DLD1 (cell line): ENCODE measurements around the gene UBE2B.
"Not testable (repeated sequence)": the region's sequence is repeated elsewhere in the genome, so short reads cannot be mapped to it uniquely, and the experiment has no call there.

Experiments used
- in situ Hi-C: cut with HindIII; loops from 2 replicates; pipeline ENCODE4 v1.10.0; 2017; ENCODE audit warnings: low sequenced_read_pairs

UBE2B gene

DNA sequence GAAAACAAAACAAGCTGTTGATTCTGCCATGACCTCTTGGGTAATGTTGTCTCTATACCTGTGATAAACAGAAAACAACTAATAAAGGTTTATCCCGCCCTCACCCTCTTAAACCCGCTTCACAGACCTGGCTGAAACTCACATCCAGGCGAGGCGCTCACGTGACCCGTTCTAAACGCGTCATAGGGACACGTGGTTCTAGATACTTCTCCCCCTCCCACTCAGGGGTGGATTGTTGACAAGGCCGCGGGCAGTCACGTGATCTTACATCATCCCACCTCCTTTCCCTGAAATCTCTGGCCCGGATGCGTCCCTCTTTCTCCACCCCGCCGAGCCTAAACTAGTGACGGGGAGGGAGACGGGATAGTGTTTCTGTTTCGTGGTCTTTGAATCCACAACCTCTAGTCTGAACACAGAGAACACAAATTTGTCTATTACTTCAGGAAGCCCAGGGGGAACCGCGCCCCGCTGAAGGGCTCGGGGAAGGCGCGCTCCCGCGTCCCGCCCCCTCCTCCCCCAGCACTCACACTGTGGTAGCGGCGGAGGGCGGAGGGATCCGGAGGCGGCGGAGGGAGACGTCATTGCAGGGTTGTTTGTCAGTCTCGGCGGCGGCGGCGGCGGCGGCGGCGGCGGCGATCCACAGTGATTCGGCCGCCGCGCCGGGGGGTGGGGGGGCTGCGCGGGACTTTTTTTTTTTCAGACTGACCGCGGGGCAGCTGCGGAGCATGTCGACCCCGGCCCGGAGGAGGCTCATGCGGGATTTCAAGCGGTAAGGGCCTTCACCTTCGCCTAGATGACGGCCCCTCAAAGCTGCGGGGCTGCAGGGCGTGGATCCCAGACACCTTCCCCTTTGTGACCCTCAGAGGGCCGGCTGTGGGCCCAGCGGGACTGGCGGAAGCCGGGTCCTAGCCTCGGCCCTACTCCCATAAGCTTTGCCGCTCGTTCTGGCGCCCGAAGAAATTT, at the start of gene UBE2B:
TSS of gene UBE2B (plus strand) at position 699 of the 963 bp plus-strand sequence. CDS start at position 726, 27 bp downstream.
- in situ Hi-C loops, result no loop called here

GRCh38 chr5:134327327-134327726, 44.0 kb upstream of the UBE2B start:
- in situ Hi-C loops, result no loop called here

DNA sequence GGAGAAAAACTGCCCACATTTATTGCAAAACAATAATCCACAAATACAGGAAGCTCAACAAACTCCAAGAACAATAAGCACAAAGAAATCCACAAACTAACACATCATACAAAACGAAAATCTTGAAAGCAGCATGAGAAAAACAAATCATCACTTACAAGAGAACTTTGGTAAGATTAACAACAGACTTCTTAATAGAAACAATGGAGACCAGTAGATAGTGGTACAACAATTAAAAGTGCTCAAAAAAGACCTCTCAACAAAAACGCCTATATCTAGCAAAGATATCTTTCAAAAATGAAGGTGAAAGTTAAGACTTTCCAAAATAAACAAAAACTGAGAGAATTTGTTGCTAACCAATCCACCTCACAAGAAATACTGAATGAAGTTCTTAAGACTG, 42.8 kb upstream of the UBE2B start:
- in situ Hi-C loops, result no loop called here

DNA sequence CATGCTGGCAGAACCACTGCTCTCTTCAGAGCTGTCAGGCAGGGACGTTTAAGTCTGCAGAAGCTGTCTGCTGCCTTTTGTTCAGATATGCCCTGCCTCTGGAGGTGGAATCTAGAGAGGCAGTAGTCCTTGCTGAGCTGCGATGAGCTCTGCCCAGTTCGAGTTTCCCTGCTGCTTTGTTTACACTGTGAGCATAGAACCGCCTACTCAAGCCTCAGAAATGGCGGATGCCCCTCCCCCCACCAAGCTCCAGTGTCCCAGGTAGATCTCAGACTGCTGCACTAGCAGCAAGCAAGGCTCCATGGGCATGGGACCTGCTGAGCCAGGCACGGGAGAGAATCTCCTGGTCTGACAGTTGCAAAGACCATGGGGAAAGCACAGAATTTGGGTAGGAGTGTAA, 34.5 kb upstream of the UBE2B start:
- in situ Hi-C loops, result not testable (repeated sequence)

DNA sequence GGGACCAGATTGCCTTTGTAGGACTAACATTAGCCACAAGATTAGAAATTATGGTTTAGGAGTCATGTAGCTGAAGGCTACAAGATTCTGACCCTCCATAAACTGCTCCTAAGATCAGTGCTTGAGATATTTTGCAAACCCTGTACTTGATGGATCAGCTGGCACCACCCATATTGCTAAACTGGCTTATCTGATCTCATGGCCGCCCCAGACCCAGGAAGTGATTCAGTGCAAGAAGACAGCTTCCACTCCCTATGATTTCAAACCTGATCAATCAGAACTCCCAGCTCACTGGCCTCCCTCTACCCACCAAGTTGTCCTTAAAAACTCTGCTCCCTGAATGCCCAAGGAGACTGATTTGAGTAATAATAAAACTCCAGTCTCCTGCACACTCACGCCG, 27.9 kb upstream of the UBE2B start:
- in situ Hi-C loops, result not testable (repeated sequence)

DNA sequence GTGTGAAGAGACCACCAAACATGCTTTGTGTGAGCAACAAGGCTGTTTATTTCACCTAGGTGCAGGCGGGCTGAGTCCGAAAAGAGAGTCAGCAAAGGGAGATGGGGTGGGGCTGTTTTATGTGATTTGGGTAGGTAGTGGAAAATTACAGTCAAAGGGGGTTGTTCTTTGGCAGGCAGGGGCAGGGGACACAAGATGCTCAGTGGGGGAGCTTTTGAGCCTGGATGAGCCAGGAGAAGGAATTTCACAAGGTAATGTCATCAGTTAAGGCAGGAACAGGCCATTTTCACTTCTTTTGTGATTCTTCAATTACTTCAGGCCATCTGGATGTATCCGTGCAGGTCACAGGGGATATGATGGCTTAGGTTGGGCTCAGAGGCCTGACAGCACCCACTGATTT, 25.9 kb upstream of the UBE2B start:
- in situ Hi-C loops, result not testable (repeated sequence)

GRCh38 chr5:134345996-134346395, 25.4 kb upstream of the UBE2B start:
- in situ Hi-C loops, result no loop called here

DNA sequence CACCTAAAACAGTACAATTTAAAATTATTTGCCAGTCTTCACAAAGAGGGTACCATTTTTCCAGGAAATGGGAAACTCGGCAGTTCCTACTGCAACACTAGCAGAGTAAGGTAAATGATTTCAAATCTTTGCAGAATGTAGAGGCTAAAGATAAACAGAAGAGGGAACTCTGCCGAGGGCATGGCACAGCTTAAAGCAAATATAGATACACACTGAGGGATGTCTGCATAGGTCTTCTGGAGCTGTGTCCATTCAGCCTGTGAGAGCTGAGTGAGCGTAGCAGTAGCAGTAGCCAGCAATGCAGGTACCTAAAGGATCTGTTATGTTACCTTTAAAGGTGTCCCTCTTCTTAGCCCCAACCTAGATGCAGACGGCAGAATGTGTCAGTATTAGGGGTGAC, 21.9 kb upstream of the UBE2B start:
- in situ Hi-C loops, result no loop called here

DNA sequence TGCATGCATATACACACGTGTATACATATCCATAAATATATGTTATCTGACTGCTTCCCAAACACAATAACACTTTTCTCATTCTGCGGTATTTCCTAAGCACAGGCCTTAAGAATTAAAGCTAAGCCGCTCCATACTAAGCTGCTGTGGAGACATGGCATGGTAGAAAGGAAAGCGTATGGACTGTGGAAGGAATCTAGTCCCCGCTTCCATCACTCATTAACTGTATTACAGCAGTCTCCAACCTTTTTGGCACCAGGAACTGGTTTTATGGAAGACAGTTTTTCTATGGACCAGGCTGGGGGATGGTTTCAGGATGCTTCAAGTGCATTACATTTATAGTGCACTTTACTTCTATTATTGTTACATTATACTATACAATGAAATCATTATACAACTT, 15.7 kb upstream of the UBE2B start:
- in situ Hi-C loops, result no loop called here

GRCh38 chr5:134365604-134366003, 5.8 kb upstream of the UBE2B start:
- in situ Hi-C loops, result no loop called here

DNA sequence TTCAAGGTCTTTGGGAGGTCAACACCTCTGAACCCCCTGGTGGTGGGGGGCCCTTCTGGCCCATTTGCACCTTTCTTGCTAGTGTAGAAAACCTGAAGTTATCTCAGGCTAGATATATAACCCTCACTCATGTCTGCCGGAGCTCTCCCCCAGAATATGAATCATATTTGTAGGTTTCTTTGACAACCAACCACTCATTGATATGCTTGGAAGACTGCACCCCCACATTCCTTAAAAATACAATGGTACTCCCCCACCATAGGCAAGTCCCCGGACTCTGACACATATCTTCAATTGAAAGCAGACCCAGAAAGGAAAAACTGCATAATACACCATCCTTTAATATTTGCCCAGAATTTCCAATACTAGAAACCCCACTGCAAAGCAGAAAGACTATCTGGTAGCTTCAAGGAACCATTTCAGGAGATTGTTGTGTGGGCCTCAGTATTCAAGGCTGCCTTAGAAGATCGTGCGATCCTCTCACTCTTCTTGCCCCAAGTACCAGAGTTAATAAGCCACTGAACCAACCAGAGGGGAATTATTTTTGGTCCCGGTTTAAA, 978 bp upstream of the UBE2B start:
- in situ Hi-C loops, result no loop called here

DNA sequence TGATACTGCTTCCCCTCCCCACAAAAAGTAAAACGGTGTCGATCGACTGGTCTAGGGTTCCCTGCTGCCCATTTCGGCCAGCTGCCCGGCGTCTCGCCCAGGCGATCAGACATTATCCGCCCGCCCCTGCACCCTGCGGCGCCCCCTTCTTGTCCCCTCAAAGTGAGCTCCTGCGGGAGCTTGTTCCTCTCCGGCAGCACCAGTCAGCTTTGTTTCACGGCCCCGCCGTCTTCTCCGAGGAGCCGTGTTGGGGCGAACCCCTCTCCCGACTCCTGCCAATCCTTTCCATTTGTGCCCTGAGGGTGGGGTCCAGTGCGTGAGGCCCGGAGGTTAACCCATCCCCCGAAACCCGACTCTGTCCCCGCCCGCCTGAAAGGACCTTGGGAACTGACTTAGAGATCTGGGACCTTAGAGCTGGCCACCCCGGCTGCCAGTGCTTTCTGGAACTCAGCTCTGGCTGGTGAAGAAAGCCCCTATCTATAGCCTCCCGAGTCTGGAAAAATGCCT, 518 bp downstream of the UBE2B start:
- in situ Hi-C loops, result no loop called here

DNA sequence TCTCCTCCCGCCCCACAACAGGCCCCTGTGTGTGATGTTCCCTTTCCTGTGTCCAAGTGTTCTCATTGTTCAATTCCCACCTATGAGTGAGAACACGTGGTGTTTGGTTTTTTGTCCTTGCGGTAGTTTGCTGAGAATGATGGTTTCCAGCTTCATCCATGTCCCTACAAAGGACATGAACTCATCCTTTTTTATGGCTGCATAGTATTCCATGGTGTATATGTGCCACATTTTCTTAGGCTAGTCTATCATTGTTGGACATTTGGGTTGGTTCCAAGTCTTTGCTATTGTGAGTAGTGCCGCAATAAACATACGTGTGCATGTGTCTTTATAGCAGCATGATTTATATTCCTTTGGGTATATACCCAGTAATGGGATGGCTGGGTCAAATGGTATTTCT, 2.3 kb downstream of the UBE2B start:
- in situ Hi-C loops, result not testable (repeated sequence)

DNA sequence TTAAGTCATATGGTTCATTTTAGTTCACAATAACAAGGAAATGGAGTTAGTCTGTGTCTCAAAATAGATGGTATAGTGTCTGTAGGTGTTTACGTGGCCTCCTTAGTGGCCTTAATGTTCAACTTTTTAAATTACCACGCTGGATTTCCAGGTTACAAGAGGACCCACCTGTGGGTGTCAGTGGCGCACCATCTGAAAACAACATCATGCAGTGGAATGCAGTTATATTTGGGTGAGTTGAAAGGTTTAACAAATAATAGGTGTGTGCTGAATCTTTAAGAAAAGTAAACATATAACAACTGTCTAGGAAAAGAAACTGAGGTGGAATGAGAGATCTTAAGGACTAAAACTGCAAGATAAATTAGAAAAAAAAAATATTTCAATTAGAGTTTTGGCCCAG, 2.9 kb downstream of the UBE2B start:
- in situ Hi-C loops, result no loop called here

GRCh38 chr5:134380346-134380745, 9.0 kb downstream of the UBE2B start:
- in situ Hi-C loops, result no loop called here

DNA sequence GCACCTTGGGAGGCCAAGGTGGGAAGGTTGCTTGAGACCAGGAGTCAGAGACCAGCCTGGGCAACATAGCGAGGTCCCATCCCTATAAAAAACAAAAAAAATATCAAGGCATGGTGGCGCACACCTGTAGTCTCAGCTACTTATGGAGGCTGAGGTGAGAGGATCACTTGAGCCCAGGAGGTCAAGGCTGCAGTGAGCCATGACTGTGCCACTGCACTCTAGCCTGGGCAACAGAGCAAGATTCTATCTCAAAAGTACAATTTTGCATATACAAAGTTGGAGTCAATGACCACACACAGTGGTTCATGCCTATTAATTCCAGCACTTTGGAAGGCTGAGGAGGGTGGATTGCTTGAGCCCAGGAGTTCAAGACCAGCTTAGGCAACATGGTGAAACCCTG, 10.8 kb downstream of the UBE2B start:
- in situ Hi-C loops, result not testable (repeated sequence)

DNA sequence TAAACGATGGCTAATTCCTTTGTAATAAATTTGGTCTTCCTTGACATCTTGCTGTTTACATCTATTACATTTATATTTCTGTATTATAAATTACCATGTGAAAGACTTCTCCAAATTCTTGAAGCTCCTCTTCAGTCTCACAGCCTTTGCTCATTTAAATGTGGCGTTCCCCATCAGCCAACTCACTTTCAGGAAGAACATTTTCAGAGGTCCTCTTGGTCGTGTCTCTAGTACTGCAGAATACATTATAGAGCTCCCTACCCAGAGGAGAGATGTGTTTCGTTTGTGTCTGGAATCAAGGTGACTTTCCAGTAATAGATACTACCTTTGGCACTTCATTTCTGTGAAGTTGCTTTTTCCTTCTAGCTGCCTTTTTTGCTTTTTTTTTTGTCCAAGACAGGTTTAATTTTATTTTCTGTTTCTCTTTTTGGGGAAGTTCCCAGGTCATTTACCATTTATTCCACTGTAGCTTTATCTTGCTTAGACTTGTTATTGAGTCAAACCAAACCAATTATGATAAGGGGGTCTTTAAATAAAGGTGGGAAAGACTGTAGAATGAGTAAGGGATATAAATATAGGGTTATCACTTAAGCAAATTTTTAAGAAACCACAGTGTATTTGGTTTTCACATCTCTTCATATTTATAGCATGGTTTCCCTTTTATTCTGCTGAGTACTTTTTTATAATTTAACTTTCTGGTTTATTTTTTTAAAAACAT, 12.8 kb downstream of the UBE2B start:
- in situ Hi-C loops, result no loop called here

- in situ Hi-C loops, result no loop called here
These were observed 16.1 kb downstream of the UBE2B start for GRCh38 chr5:134387443-134387842.

- in situ Hi-C loops, result no loop called here
These were observed 20.9 kb downstream of the UBE2B start for GRCh38 chr5:134392301-134392700.

- in situ Hi-C loops, result no loop called here
These were observed 23.6 kb downstream of the UBE2B start for GRCh38 chr5:134394932-134395331.

DNA sequence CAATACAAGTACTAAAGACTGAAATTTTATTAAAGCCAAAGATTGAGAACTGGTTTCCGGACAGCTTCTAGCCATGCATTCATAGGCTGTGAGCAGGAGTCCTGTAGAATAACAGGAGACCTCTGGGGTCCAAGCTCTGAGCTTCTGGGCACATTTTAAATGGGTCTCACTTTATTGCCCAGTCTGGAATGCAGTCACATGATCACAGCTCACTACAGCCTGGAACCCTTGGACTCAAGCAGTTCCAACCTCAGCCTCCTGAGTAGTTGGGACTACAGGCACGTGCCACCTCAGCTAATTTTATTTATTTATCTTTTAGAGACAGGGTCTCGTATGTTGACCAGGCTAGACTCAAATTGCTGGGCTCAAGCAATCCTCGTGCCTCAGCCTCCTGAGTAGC, 24.9 kb downstream of the UBE2B start:
- in situ Hi-C loops, result no loop called here

- in situ Hi-C loops, result no loop called here
These were observed 25.8 kb downstream of the UBE2B start for GRCh38 chr5:134397196-134397595.
